B cell (primary cell): ENCODE data around the gene MYH13.

ENCODE experiments used
- EZH2 ChIP-seq: IDR thresholded peaks from 2 replicates; pipeline ENCODE4 v1.6.1; 2012; ENCODE audit warnings: borderline replicate concordance, low read depth, mild to moderate bottlenecking, moderate library complexity, low read length; ENCODE audit not compliant: insufficient read depth, poor library complexity, severe bottlenecking
- TF ChIP-seq, protein P1 (sequence below): fragments of 200-600 bp; IDR thresholded peaks from one replicate; pipeline ENCODE4 v1.8.0; 2022; ENCODE audit warnings: antibody characterized with exemption, mild to moderate bottlenecking

DNA sequence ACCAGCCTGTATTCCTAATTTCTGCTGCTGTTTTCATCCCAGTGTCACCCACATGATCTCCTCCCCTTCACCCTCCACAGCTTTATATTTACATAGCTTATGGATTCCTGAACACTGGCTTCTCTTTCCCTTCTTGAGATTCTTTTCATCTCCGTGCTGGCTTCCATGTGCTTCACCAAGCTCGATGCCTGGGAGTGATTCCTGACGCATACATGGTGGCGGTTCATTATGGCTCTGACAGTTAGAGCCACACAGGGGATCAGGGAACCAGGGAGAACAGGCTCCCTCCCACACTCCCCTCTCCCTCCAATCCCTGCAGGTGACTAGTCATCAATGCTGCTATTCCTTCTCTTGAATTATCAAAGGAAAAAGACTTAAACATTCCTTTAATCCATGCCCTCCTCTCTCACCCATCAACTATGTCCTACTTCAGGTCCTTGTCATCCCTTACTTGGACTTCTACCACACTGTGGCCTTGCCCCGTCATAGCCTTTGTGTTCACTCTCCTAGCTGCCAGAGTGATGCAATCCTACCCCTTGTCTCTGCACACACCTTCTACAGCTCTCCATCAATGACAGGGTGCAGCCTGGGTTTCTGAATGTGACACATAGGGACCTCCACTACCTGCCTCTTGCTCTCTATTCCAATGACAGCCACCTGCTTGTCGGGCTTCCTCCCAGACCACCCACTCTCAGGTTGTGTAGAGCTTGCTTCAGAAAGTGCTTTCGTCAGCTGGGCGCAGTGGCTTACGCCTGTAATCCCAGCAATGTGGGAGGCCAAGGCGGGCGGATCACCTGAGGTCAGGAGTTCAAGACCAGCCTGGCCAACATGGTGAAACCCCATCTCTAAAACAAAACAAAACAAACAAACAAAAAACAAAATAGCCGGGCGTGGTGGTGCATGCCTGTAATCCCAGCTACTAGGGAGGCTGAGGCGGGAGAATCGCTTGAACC, 43.6 kb downstream of the MYH13 start:
- no peak for TF ChIP-seq EZH2
- TF ChIP-seq, protein P1, sequence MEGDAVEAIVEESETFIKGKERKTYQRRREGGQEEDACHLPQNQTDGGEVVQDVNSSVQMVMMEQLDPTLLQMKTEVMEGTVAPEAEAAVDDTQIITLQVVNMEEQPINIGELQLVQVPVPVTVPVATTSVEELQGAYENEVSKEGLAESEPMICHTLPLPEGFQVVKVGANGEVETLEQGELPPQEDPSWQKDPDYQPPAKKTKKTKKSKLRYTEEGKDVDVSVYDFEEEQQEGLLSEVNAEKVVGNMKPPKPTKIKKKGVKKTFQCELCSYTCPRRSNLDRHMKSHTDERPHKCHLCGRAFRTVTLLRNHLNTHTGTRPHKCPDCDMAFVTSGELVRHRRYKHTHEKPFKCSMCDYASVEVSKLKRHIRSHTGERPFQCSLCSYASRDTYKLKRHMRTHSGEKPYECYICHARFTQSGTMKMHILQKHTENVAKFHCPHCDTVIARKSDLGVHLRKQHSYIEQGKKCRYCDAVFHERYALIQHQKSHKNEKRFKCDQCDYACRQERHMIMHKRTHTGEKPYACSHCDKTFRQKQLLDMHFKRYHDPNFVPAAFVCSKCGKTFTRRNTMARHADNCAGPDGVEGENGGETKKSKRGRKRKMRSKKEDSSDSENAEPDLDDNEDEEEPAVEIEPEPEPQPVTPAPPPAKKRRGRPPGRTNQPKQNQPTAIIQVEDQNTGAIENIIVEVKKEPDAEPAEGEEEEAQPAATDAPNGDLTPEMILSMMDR: no peak
